Neutrophil (primary cell): ENCODE measurements around the gene HOXD10.

Experiments used
- H3K27ac ChIP-seq: fragments of 200-600 bp; sonication (generic); 2 replicates; pipeline ENCODE4 v1.5.1; 2016; ENCODE audit warnings: mild to moderate bottlenecking, moderate library complexity
- H3K27me3 ChIP-seq: fragments of 200-600 bp; sonication (generic); 2 replicates; pipeline ENCODE4 v1.6.0; 2016; ENCODE audit warnings: mild to moderate bottlenecking
- H3K36me3 ChIP-seq: fragments of 200-600 bp; sonication (generic); 2 replicates; pipeline ENCODE4 v1.5.1; 2017
- H3K4me1 ChIP-seq, 2 experiments: fragments of 200-600 bp in 1 of 2; sonication (generic) in 1 of 2; 1 replicate in 1 of 2; 2 replicates in 1 of 2; pipeline versions ENCODE4 v1.5.1 to v1.6.1; 2013 to 2016; ENCODE audit warnings: low read depth in 1 of 2, low read length in 1 of 2, mild to moderate bottlenecking in 1 of 2, moderate library complexity in 1 of 2; ENCODE audit not compliant: control insufficient read depth in 1 of 2, insufficient read depth in 1 of 2
- H3K4me3 ChIP-seq, 2 experiments: fragments of 200-600 bp in 1 of 2; sonication (generic) in 1 of 2; 1 replicate in 1 of 2; 2 replicates in 1 of 2; pipeline ENCODE4 v1.5.1; 2013 to 2016; ENCODE audit warnings: low read depth in 1 of 2, low read length in 1 of 2, mild to moderate bottlenecking in 1 of 2, moderate library complexity in 1 of 2
- H3K9me3 ChIP-seq: fragments of 200-600 bp; sonication (generic); 2 replicates; pipeline ENCODE4 v1.5.1; 2016
- CTCF ChIP-seq: fragments of 200-600 bp; sonication (generic); IDR thresholded peaks from 2 replicates; pipeline ENCODE4 v1.5.1; 2016; ENCODE audit warnings: antibody characterized with exemption

Gene HOXD10

GRCh38 chr2:176138923-176139660 is 22.5 kb downstream of the HOXD10 start:
- Histone ChIP-seq H3K9me3 (no peaks in the 10 kb centered on the region), H3K4me1 (peaks cover 10 to 15% of the 10 kb centered on the region in 2 experiments), H3K36me3 (no peaks in the 10 kb centered on the region), H3K27me3 (peaks cover 100% of the 10 kb centered on the region), H3K4me3 (no peak overlapping the region), H3K27ac (no peak overlapping the region)
- no peak for TF ChIP-seq CTCF

DNA sequence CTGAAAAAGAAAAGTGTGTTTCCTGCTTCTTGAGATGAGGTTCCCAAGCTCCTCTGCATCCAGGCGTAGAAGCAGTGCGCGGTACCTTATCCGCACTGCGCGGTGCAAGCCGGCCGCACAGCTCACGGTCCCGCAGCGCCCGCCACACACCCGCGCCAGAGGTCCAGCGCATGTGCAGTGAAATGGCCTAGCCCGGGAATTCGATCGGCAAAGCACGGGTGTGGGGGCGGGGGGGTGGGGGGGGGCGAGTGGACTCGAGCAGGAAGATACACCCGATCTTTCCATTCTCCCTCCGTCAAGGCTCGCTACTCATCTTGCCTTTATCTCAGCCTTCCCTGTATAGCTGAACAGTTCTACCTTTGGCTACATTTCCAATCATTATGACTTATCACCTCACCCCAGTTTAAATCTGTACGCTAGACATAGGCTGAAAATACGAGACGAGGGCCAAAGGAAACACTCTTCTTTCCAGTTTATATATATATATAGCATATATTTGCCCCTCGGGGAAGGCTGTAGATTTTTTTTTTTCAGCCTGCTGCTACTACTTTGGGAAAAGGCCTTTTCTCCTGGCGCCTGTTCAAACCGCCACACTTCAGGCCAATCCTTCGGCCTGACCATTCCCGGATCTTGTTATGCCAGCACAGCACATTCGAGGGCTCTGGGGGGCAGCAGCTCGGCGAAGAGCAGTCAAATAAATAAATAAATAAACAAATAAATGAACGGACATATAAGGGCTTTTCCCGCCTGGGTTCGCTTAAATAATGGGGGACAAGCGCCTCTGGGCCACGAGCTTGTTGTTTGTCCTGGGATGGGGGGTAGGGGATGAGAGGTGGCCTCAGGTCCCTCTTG is 23.3 kb downstream of the HOXD10 start:
- Histone ChIP-seq H3K27ac (no peak overlapping the region), H3K4me1 (peaks cover 10 to 15% of the 10 kb centered on the region in 2 experiments), H3K4me3 (no peak overlapping the region), H3K27me3 (peaks cover 100% of the 10 kb centered on the region), H3K9me3 (no peaks in the 10 kb centered on the region), H3K36me3 (no peaks in the 10 kb centered on the region)
- no peak for TF ChIP-seq CTCF

- Histone ChIP-seq H3K27ac (no peak overlapping the region), H3K27me3 (peaks cover 100% of the 10 kb centered on the region), H3K9me3 (no peaks in the 10 kb centered on the region), H3K4me1 (peaks cover 9 to 15% of the 10 kb centered on the region in 2 experiments), H3K36me3 (no peaks in the 10 kb centered on the region), H3K4me3 (no peak overlapping the region)
- TF ChIP-seq CTCF = no peak
Observed at GRCh38 chr2:176140513-176141317, 24.1 kb downstream of the HOXD10 start.

GRCh38 chr2:176142281-176142680 is 25.7 kb downstream of the HOXD10 start:
- H3K27me3 ChIP-seq = peaks cover 100% of the 10 kb centered on the region
- no peaks in the 10 kb centered on the region for H3K9me3 ChIP-seq
- no peak for TF ChIP-seq CTCF
- H3K4me1 ChIP-seq = peaks cover 0 to 7% of the 10 kb centered on the region in 2 experiments
- no peaks in the 10 kb centered on the region for H3K36me3 ChIP-seq
- H3K4me3 ChIP-seq = no peak overlapping the region
- no peak overlapping the region for H3K27ac ChIP-seq

DNA sequence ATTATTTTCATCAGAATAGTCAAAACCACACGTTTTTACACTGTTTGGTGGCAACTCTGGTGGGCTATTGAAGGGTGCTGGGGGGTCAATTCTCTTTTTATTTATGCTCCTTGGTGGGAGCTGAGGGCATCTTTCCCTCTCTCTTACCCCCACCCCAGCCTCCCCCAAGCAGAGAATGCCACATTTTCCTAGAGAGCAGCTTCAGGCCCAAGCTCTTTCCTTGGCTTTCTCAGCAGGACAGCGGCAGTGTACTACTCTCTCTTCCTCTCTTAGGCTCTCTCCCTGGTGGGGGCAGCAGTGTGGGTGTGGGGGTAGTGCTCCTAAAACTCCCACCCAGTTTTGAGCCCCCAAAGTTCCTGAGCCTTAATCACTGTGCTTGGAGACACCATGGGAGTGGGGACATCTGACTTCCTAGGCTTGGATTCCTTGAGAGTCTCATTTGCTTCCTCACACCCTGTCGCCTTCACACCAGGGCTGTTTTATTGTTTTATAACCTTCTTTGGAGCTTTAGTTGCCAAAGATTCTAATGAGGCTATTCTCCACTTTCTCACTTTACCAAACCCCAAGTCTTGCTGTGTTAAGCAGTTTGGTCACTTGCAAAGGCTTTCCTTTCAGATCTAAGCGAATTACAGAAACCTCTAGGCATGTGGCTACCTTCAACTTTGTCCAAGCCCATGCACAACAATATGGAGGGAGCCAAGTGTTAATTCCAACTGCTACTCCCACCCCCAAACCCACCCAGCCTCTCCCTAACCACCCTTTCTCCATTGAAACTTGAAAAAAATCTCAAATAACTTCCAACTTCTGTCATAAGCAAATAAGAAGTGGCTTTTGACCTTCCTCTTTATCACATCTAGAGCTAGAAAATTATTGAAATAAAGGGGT is 28.7 kb downstream of the HOXD10 start:
- no peak overlapping the region for H3K4me3 ChIP-seq
- H3K27ac ChIP-seq = no peak overlapping the region
- H3K36me3 ChIP-seq = no peaks in the 10 kb centered on the region
- peaks cover 0 to 6% of the 10 kb centered on the region in 2 experiments for H3K4me1 ChIP-seq
- no peaks in the 10 kb centered on the region for H3K9me3 ChIP-seq
- H3K27me3 ChIP-seq = peaks cover 100% of the 10 kb centered on the region
- TF ChIP-seq CTCF = no peak
